ENCODE measurements around the gene CRAT.

DNA sequence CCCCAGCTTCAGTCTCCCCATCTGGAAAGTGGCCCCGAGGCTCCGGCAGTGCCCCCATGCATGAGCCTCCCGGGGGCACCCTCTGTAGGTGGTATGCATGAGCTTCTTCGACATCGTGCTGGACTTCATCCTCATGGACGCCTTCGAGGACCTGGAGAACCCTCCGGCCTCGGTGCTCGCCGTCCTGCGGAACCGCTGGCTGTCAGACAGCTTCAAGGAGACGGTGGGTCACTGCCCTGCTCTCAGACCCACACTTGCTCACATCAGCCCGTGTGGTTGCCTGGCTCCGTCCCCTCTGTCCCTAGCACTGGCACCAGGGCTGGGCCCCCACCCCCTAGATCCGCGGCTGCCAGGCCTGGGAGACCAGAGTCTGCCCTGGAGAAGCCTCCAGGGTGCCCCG lies 42.5 kb downstream of the CRAT start:
- TF ChIP-seq, protein P1, sequence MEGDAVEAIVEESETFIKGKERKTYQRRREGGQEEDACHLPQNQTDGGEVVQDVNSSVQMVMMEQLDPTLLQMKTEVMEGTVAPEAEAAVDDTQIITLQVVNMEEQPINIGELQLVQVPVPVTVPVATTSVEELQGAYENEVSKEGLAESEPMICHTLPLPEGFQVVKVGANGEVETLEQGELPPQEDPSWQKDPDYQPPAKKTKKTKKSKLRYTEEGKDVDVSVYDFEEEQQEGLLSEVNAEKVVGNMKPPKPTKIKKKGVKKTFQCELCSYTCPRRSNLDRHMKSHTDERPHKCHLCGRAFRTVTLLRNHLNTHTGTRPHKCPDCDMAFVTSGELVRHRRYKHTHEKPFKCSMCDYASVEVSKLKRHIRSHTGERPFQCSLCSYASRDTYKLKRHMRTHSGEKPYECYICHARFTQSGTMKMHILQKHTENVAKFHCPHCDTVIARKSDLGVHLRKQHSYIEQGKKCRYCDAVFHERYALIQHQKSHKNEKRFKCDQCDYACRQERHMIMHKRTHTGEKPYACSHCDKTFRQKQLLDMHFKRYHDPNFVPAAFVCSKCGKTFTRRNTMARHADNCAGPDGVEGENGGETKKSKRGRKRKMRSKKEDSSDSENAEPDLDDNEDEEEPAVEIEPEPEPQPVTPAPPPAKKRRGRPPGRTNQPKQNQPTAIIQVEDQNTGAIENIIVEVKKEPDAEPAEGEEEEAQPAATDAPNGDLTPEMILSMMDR (IDR thresholded peaks at IDR 0.05; ENCODE audit: poor library complexity) = no peak
- TF ChIP-seq EZH2 (IDR thresholded peaks at IDR 0.05; ENCODE audit: borderline replicate concordance) = no peak

Measured in hepatocyte (in vitro differentiated cells).